ENCODE measurements around the gene MAPK8IP3.

The MAPK8IP3 gene

DNA sequence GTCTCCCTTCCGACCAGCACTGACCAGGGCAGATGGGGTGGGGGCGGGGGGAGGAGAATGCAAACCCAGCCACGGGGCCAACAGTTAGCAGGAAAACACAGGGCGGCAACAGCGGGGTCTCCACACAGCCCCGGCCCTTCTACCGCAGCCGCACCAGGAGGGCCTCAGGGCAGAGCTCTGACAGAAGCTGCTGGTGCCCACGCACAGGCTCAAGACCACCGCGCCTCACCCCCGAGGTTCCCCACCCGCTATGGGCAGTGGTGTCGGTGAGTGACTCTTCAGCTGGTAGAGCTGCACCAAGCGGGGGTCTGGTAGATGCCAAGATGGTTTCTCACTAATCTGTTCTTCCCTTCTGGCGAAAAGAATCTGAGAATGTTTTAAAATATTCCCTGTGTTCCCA is 104.5 kb downstream of the MAPK8IP3 start:
- DNase-seq (ENCODE audit: low read depth, low spot score), result no peak

DNA sequence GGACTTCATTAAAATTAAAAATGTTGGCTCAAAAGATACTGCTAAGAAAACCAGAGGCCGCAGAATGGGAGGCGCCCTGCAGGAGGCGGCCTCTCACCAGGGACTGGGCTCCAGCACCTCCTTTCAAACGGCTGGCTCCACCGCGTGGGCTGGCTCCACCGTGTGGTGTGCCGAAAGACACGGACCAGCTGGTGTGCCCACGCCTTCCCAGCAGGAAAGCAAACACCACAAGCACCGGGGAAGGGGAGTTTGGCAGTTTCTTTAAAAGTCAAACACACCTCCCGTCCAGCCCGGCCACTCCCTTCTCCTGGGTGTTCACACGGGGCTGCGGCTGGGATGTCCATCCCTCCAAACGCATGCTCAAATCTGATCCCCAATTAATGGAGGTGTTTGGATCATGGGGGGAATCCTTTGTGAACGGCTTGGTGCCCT is 106.8 kb downstream of the MAPK8IP3 start:
- DNase-seq (ENCODE audit: low read depth, low spot score), result no peak

DNA sequence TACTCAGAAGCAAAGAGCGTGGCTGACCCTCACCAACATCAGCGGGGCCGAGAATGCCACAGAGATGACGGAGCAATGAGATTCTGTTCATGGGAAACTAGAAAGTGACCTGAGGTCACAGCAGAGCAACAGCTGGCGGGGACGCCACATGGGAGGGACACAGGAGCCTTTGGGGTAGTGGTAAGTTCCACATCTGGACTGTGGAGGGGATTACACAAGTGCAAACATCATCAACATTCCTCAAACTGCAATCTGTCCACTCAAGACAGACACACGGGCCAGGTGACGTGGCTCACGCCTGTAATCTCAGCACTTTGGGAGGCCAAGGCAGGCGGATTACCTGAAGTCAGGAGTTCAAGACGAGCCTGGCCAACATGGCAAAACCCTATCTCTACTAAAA is 109.5 kb downstream of the MAPK8IP3 start:
- no peak for DNase-seq (ENCODE audit: low read depth, low spot score)

DNA sequence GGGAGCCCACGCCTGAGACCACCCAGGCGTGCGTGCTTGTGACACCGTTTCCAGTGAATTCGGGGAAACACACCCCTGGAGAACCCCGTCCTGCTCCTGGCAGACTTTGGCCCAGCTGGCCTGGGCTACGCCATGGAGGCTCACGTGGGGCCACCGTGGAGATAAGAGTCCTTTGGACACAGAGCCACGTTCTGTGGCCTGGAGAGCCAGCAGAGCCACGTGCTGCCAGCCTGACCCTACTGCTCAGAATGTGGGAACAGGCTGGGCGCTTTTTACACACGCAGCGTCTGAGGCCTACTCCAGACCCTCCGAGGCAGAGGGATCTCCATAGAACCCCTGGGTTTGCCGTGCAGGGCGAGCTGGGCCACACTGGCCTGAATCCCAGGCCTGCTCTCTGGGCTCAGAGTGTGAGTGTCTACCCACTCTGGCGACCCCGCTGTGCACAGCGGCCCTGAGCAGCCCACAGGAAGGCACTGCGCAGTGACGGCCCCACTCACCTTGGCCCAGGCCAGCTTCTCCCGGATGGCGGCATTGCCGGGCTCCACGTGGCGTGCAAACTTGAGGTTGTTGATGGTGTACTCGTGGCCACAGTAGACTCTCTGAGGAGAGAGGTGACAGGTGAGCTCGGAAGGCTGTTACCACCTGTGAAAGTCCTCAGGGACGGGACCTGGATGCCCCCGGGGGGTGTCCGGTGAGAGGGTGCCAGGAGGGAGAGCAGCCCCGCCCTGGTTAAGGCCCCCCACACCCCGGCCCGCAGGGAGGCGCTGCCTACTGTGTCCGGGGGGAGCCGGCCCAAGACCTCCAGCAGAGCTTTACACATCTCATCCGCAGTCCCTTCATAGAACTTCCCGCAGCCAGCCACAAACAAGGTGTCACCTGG is 110.6 kb downstream of the MAPK8IP3 start:
- DNase-seq (ENCODE audit: low read depth, low spot score), result no peak

DNA sequence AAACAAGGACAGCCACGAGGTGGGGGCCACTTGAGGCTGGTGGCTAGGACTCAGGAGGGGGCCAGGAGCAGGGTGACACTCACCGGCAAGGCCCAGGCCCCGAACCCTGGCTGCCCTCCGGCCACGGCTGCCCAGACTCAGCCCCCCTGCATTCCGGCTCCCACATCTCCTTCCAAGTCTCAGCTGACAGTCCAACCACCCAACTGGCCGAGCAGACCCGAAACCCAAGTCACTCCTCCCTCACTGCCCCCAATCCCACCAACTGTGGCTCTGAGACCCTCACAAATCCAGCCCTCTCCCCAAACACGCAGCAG is 111.2 kb downstream of the MAPK8IP3 start:
- no peak for DNase-seq (ENCODE audit: low read depth, low spot score)

DNA sequence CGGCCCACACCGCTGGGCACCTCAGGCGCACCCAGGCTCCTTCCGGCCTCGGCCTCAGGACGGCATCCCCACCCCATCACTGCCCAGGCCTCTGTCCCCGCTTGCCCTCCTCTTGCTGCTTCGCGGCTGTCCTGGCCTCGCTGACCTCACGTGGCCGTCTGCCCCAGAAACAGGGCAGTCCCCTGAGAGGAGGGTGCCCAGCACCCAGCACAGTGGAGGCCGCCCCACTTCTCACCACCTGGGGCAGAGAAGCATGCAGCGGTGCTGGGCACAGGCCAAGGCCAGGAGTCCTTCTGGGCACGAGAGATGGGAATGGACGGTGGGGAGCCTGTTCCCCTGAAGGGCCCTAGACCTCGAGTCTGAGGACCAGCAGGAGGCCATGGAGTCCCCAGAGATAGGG is 111.7 kb downstream of the MAPK8IP3 start:
- DNase-seq (ENCODE audit: low read depth, low spot score), result no peak

DNA sequence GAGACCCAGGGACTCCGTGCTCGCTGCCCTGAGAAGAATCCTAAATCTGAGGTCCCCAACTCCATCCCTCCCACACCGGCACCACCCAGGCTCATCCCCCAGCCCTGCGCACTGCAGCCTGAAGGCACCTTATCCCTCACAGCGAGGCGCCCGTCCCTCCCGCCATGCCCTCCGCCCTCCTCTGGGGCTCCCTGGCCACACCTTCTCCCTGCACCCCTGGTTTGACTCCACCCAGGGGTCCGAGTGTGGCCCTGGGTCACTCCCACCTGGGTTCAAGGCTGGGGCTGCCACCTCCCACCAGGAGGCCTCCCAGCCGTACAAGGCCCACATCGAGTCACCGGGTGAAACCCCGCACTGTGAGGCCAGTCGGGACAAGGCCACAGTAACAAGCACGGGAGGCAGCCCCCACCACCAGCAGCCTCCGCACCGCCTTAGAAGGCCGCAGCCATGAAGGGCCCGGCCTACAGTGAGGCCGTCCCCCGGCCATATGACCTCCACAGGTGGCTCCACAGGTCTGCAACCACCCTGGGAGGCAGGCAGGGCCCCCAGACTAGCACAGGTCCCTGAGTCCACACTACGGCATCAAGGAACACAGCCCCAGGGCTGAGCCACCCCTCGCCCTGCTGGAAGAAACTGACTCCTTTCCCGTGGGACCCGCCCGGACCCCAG is 112.3 kb downstream of the MAPK8IP3 start:
- DNase-seq (ENCODE audit: low read depth, low spot score), result no peak

DNA sequence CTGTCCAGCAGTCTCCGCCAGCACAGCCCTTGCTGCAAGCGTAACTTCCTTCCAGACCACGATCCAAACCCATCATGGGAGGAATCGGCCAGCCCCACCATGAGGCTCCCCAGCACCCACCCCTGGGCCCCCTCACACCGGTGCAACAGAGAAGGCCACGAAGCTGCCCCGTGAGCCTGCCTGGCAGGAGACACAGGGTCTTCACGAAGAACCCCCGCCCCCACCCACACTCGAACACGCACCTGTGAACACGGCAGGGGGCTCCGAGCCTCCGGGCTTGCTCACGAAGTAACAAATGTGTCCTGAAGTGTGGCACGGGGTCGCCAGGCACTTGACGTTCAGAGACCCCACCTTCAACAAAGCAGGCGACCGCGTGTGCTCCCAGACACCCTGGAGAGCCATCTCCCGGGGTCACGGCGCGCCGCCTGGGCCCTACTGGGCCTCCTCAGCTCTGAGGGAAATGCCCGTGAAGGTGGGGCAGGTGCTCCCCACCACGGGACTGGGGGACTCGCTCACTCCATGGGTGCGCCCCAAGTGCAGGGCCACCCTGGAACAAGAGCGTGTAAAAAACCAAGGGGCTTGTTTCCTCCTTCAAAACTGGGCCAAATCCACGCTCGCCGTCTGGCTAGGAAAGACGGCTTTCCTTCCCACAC is 113.0 kb downstream of the MAPK8IP3 start:
- no peak for DNase-seq (ENCODE audit: low read depth, low spot score)

DNA sequence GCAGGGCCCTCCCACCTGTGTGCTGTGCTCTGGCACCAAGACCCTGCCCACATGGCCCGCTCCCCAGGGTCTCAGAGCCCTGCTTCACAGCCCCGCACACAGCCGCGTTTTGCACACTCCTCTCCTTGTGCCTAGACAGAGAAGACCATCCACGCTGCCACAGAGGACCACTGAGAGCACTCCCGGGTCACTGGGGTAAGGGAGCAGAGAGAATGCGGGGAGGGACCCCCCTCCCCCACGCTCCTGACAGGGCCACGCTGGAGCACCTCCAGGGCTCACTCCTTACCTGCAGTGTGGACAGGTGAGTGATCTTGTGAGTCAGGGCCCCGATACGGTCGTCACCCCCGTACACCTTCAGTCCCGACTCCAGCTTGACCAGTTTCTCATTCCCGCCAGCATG is 113.6 kb downstream of the MAPK8IP3 start:
- no peak for DNase-seq (ENCODE audit: low read depth, low spot score)
